Gastroesophageal sphincter (tissue), 4 donors: ENCODE results near the gene FHIT. TPM values are rescaled to one million over a fixed set of nuclear protein-coding genes. Genes with fewer than 3 reads are reported as not detected.

Source experiments
- ATAC-seq: fragments of 150-250 bp; one replicate; pipeline ENCODE4 v1.9.1; 2016; ENCODE audit warnings: mild to moderate bottlenecking, moderate library complexity
- H3K27ac ChIP-seq, 4 donors: fragments of 200-600 bp; sonication (generic) in 3 of 4; 1 replicate in 3 of 4; 2 replicates in 1 of 4; pipeline ENCODE4 v1.5.1; 2016 to 2019
- H3K27me3 ChIP-seq: fragments of 200-600 bp; sonication (generic); one replicate; pipeline ENCODE4 v1.5.1; 2019
- H3K36me3 ChIP-seq, 2 donors: fragments of 200-600 bp; sonication (generic); one replicate each; pipeline ENCODE4 v1.5.1; 2019; ENCODE audit warnings: control low read depth in 1 of 2
- H3K4me1 ChIP-seq, 3 donors: fragments of 200-600 bp; sonication (generic); 1 replicate in 2 of 3; 2 replicates in 1 of 3; pipeline ENCODE4 v1.5.1; 2016 to 2019; ENCODE audit warnings: control low read depth in 2 of 3
- H3K4me3 ChIP-seq, 2 donors: fragments of 200-600 bp; sonication (generic); one replicate each; pipeline ENCODE4 v1.5.1; 2019; ENCODE audit warnings: mild to moderate bottlenecking in 1 of 2, moderate library complexity in 1 of 2
- H3K9me3 ChIP-seq, 3 donors: fragments of 200-600 bp; sonication (generic); one replicate each; pipeline ENCODE4 v1.5.1; 2017 to 2019; ENCODE audit warnings: control low read depth in 2 of 3
- CTCF ChIP-seq, 4 experiments: fragments of 200-600 bp in 2 of 4; fragments of 450-650 bp in 2 of 4; sonication (generic) in 1 of 4; IDR thresholded peaks; one replicate each; pipeline ENCODE4 v1.5.1; 2017 to 2019; ENCODE audit warnings: antibody characterized with exemption in 4 of 4, mild to moderate bottlenecking in 2 of 4, moderate library complexity in 2 of 4
- EP300 ChIP-seq: sonication (generic); formaldehyde crosslinking; IDR thresholded peaks from one replicate; pipeline ENCODE4 v1.6.1; 2017; ENCODE audit warnings: antibody characterized with exemption, mild to moderate bottlenecking
- POLR2A ChIP-seq, 2 donors: fragments of 450-650 bp; IDR thresholded peaks; one replicate each; pipeline ENCODE4 v1.6.1; 2017; ENCODE audit warnings: antibody characterized with exemption in 2 of 2, mild to moderate bottlenecking in 2 of 2, moderate library complexity in 1 of 2
- POLR2AphosphoS5 ChIP-seq: sonication (generic); formaldehyde crosslinking; IDR thresholded peaks from one replicate; pipeline ENCODE4 v1.6.1; 2017; ENCODE audit warnings: antibody characterized with exemption
- WGBS, 2 donors: methylation state at CpG; one replicate each; pipeline ENCODE4 v1.1.5; 2018; ENCODE audit warnings: low coverage in 1 of 2; 5-methylcytosine and 5-hydroxymethylcytosine counted together
- total RNA-seq, 4 donors: library from RNA; depleted of rRNA; stranded (reverse); fragments of >200 nt; gene quantifications; one replicate each; pipeline ENCODE4 v1.1.0, GENCODE V29; 2016

Gene FHIT
- total RNA-seq, 4 donors from 2014 or later = 1.4 to 7.3 (median 3.9) TPM

- Histone ChIP-seq H3K4me1 (no peaks in the 10 kb centered on the region), H3K36me3 (no peaks in the 10 kb centered on the region), H3K27ac (no peak overlapping the region), H3K9me3 (no peaks in the 10 kb centered on the region), H3K27me3 (no peaks in the 10 kb centered on the region), H3K4me3 (no peak overlapping the region)
- TF ChIP-seq CTCF (IDR thresholded peaks at IDR 0.05) = no peak
- no peak for TF ChIP-seq POLR2AphosphoS5
- no peak for TF ChIP-seq POLR2A (IDR thresholded peaks at IDR 0.05)
- TF ChIP-seq EP300 = no peak
- no peak for ATAC-seq
These were observed 1325.3 kb downstream of the FHIT start for GRCh38 chr3:59925946-59926345.

- 80 to 86% methylated on average over 7 of the region's 7 CpGs for WGBS, 2 donors
- Histone ChIP-seq H3K4me1 (no peaks in the 10 kb centered on the region), H3K36me3 (no peaks in the 10 kb centered on the region), H3K27me3 (no peaks in the 10 kb centered on the region), H3K4me3 (no peak overlapping the region), H3K9me3 (no peaks in the 10 kb centered on the region), H3K27ac (no peak overlapping the region)
- TF ChIP-seq POLR2AphosphoS5 = no peak
- TF ChIP-seq POLR2A (IDR thresholded peaks at IDR 0.05) = no peak
- no peak for TF ChIP-seq EP300
- TF ChIP-seq CTCF (IDR thresholded peaks at IDR 0.05) = no peak
- ATAC-seq = no peak
These were observed 1329.1 kb downstream of the FHIT start for GRCh38 chr3:59922192-59922591.

GRCh38 chr3:59920822-59921221 is 1330.4 kb downstream of the FHIT start:
- 67 to 86% methylated on average over 1 to 4 of the region's 5 CpGs for WGBS, 2 donors
- H3K36me3 ChIP-seq = no peaks in the 10 kb centered on the region
- H3K27ac ChIP-seq = no peak overlapping the region
- ATAC-seq = no peak
- no peak for TF ChIP-seq POLR2AphosphoS5
- no peak for TF ChIP-seq EP300
- TF ChIP-seq POLR2A (IDR thresholded peaks at IDR 0.05) = no peak
- no peak for TF ChIP-seq CTCF (IDR thresholded peaks at IDR 0.05)
- H3K27me3 ChIP-seq = no peaks in the 10 kb centered on the region
- no peaks in the 10 kb centered on the region for H3K9me3 ChIP-seq
- no peaks in the 10 kb centered on the region for H3K4me1 ChIP-seq
- H3K4me3 ChIP-seq = no peak overlapping the region

GRCh38 chr3:59919586-59919985 is 1331.7 kb downstream of the FHIT start:
- Histone ChIP-seq H3K4me1 (no peaks in the 10 kb centered on the region), H3K27me3 (no peaks in the 10 kb centered on the region)
- TF ChIP-seq CTCF (IDR thresholded peaks at IDR 0.05) = no peak
- no peak for TF ChIP-seq POLR2AphosphoS5
- TF ChIP-seq POLR2A (IDR thresholded peaks at IDR 0.05) = no peak
- TF ChIP-seq EP300 = no peak

GRCh38 chr3:59914251-59914650 is 1337.0 kb downstream of the FHIT start:
- Histone ChIP-seq H3K4me3 (no peak overlapping the region), H3K27me3 (no peaks in the 10 kb centered on the region), H3K36me3 (no peaks in the 10 kb centered on the region), H3K4me1 (no peaks in the 10 kb centered on the region), H3K9me3 (no peaks in the 10 kb centered on the region), H3K27ac (no peak overlapping the region)
- ATAC-seq = no peak
- TF ChIP-seq POLR2AphosphoS5 = no peak
- TF ChIP-seq CTCF (IDR thresholded peaks at IDR 0.05) = no peak
- no peak for TF ChIP-seq POLR2A (IDR thresholded peaks at IDR 0.05)
- no peak for TF ChIP-seq EP300
- WGBS, 2 donors = 57 to 73% methylated on average over 5 to 6 of the region's 6 CpGs

More at GRCh38 chr3:59919586-59919985, 1331.7 kb downstream of the FHIT start:
- Histone ChIP-seq H3K9me3 (no peaks in the 10 kb centered on the region), H3K27ac (no peak overlapping the region), H3K36me3 (no peaks in the 10 kb centered on the region), H3K4me3 (no peak overlapping the region)
- WGBS, 2 donors = 86 to 94% methylated on average over 2 of the region's 2 CpGs
- no peak for ATAC-seq
